Peyer's patch (tissue), 4 donors: Measurements from ENCODE around the gene PROM2.

Source experiments
- CTCF ChIP-seq, 6 experiments: fragments of 450-650 bp in 4 of 6; fragments of 200-600 bp in 2 of 6; sonication (generic) in 1 of 6; IDR thresholded peaks; one replicate each; pipeline ENCODE4 v1.5.1; 2017 to 2019; ENCODE audit warnings: antibody characterized with exemption in 6 of 6, mild to moderate bottlenecking in 3 of 6, moderate library complexity in 1 of 6
- POLR2A ChIP-seq, 2 donors: fragments of 450-650 bp; IDR thresholded peaks; one replicate each; pipeline ENCODE4 v1.5.1; 2017; ENCODE audit warnings: antibody characterized with exemption in 2 of 2, mild to moderate bottlenecking in 2 of 2, moderate library complexity in 2 of 2

GRCh38 chr2:95301186-95301585, 26.9 kb downstream of the PROM2 start:
- TF ChIP-seq POLR2A (IDR thresholded peaks at IDR 0.05) (no peak), CTCF (IDR thresholded peaks at IDR 0.05) (no peak)
